ENCODE data around the gene WWC2.
"Not testable (repeated sequence)": the region's sequence is repeated elsewhere in the genome, so short reads cannot be mapped to it uniquely, and the experiment has no call there.

Gene WWC2

DNA sequence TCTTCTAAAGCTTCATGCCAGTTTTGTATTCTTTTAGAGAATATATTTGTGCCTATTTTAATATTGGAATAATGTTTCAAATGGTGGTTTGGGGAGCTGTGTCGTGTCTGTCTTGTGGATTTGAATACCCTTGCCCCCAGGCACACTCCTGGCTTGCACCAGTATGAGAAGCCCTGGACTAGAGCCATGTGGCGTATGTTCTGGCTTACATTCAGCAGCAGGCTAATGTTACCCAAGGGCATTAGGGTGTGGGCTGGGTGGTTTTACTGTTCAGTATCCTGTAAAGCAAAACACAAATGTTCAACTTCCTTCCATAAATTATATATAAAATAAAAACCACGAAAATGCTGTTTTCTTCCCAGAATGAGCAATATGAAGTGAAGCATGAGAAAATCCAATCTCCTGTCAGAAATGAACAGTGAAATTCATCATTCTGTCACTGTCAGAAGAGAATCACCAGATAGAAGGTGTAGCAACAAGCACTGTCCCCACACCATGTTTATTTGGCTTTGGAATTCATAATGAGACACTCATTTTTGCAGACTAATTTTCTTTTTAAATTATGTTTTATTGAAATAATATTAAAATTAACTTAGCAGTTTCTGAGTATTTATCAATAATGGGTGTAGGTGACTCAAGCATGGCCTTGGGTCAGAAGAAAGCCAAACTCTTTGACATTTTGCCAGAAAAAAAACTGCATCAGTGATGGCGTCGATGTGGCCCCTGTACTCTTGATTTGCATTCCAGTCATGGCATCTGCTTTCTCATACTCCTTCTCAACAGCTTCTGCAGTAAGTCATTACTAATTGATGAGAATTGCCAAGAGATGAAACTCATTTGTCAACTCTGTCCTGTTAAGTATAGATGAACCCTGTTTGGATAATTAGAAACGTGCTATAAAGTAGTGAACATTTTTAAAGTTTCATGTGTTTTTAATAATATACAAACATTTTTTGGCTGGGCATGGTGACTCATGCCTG, 43.8 kb downstream of the WWC2 start:
- no peak for DNase-seq (ENCODE audit: low read depth)

GRCh38 chr4:183144787-183145186, 45.7 kb downstream of the WWC2 start:
- no peak for DNase-seq (ENCODE audit: low read depth)

DNA sequence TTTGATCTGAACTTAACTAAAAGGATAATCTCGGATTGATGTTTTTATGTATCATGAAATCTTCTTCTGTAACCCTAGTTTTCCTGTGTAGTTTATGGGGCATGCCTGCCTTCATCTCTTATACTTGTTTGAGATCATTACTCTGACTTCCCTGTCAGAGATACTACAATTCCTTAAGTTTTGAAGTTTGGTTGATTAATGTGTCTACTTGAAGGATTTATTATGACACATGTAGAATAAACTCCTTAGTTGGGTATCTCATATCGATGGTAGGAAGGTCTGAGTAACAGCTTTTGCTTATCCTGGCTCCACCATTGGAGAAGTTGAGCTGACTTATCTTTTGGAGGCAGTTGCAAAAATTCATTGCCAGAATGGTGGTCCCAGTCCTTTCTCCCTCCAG, 46.7 kb downstream of the WWC2 start:
- no peak for DNase-seq (ENCODE audit: low read depth)

- no peak for DNase-seq (ENCODE audit: low read depth)
These were observed 47.4 kb downstream of the WWC2 start for GRCh38 chr4:183146478-183146877.

- DNase-seq (ENCODE audit: low read depth): no peak
These were observed 48.1 kb downstream of the WWC2 start for GRCh38 chr4:183147196-183147595.

DNA sequence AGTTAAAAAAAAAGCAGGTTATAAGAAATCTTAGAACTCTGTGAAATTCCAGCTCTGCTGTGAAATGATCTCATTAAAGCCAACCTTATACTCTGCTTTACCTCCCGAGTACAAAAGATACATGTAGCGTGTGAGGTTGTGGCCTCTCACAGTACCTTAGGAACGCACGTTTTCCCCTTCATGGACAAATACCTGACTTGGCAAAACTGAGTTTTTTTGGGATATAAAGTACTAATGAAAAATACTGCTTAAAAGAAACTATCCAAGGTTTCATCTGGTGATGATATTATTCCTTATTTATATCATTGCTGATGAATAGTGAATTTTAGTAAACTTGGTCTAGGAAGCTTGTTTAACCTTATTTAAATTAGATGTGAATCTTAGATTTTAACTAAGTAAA, 48.9 kb downstream of the WWC2 start:
- no peak for DNase-seq (ENCODE audit: low read depth)

GRCh38 chr4:183149616-183150539, 50.8 kb downstream of the WWC2 start:
- DNase-seq (ENCODE audit: low read depth): no peak

DNA sequence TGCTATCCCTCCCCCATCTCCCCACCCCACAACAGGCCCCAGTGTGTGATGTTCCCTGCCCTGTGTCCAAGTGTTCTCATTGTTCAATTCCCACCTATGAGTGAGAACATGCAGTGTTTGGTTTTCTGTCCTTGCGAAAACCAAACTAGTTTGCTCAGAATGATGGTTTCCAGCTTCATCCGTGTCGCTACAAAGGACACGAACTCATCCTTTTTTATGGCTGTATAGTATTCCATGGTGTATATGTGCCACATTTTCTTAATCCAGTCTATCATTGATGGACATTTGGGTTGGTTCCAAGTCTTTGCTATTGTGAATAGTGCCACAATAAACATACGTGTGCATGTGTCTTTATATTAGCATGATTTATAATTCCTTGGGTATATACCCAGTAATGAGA, 51.6 kb downstream of the WWC2 start:
- DNase-seq (ENCODE audit: low read depth): not testable (repeated sequence)

DNA sequence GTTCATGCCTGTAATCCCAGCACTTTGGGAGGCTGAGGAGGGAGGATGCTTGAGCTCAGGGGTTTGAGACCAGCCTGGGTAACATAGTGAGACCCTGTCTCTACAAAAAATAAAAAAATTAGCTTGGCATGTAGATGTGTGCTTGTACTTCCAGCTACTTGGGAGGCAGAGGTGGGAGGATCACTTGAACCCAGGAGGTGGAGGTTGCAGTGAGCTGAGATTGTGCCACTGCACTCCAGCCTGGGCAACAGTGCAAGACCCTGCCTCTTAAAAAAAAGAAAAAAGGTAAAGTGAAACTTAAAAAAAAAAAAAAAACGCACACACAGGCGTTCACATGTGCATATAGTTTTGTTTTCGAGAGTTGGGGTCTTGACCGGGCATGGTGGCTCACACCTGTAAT, 53.2 kb downstream of the WWC2 start:
- DNase-seq (ENCODE audit: low read depth): not testable (repeated sequence)

DNA sequence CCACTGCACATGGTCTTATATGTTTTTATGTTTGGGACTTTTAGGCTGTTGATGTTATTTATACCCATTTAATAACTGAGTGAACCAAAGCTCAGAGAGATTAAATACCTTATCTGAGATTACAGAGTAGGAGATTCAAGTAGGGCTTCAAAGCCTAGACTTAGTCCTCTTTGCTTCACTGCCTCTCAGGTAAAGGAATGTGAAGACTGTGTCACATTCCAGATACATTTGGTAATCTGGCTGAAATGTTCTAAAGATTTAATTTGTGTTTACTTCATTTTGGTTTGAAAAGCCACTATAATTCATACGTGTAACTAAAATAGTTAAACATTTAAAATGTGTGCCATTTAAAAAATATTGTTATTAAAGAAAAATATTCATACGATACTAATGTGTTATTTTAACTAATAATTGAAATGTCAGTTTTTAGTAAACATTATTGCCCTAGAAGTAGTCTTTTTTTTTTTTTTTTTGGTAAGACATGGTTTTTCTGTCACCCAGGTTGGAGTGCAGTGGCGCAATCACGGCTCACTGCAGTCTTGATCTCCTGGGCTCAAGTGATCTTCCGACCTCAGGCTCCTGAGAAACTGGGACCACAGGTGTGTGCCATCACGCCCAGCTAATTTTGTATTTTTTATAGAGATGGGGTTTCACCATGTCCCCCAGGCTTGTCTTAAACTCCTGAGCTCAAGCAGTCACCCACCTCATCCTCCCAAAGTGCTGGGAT, 54.3 kb downstream of the WWC2 start:
- DNase-seq (ENCODE audit: low read depth): no peak

DNA sequence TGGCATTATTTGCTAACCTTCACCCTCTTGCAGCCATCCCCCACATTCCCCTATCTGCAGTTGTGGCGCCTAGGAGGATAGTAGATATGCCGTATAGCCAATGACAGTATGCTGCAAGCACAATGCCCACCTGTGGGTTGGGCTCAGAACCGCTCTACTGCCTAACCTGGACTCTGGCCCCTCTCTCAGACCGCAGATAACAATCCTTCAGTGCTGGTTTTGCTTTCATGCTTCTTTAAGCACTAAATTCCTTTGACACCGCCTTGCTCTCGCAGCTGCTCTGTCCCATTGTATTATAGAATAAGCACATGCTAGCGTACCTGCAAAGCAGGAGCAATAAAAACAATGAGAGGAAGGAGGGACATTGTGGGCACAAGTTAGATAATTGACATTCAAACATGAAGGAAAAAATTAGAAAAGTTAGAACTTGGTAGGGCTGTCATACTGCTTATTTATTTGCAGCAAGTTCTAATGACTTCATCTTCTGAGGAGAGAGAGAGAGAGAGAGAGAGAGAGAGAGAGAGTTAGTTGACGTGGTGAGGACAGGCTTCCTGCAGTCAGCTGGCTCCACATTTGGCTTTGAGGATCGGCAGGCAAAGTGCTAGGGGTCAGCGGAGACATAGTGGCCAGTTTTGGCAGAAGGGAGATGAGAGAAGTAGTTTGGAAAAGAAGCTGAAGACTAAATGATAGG, 55.8 kb downstream of the WWC2 start:
- DNase-seq (ENCODE audit: low read depth): no peak

DNA sequence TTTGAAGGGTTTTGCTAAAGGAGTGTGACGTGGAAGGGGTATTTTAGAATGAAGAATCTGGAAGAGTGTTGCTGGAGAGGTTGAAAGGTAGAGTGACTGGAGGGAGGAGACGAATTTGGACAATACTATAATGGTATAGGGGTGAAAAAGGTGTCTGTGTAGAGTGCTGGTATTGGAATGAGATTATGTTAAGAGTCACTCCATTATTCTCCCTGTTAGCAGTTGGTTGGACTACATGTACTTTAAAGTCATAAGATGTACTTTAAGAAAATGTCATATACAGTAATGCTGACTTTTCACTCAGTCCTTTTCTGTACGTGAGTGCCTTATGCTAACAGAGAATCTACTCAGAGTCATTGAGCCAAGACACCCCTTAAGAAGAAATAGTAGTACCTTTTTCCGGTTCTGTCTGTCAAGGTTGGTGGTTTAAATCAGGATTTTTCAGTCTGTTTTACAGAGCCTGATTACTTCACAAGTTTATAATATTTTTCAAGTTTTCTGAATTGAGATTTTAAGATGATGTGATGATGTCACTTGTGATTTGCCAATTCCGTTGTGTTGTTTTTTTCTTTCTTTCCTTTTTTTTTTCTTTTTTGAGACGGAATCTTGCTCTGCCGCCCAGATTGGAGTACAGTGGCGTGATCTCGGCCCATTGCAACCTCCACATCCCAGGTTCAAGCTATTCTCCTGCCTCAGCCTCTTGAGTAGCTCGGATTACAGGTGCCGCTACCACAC, 56.6 kb downstream of the WWC2 start:
- DNase-seq (ENCODE audit: low read depth): no peak

GRCh38 chr4:183157215-183157614, 58.2 kb downstream of the WWC2 start:
- DNase-seq (ENCODE audit: low read depth): no peak

- DNase-seq (ENCODE audit: low read depth): no peak
These were observed 59.0 kb downstream of the WWC2 start for GRCh38 chr4:183158062-183158461.

DNA sequence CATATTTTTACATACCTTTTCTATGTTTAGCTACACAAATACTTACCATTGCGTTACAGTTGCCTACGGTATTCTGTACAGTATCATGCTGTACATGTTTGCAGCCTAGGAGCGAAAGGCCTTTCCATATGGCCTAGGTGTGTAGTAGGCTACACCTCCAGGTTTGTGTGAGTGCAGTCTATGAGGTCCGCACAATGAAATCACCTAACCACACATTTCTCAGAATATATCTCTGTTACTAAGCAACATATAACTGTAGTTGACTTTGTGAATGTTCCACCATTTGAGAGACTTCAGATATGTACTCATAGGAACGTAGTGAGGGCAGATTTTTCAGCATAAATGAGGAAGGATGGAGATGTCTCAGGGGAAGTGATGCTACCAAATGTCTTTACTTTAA, 62.6 kb downstream of the WWC2 start:
- DNase-seq (ENCODE audit: low read depth): no peak

DNA sequence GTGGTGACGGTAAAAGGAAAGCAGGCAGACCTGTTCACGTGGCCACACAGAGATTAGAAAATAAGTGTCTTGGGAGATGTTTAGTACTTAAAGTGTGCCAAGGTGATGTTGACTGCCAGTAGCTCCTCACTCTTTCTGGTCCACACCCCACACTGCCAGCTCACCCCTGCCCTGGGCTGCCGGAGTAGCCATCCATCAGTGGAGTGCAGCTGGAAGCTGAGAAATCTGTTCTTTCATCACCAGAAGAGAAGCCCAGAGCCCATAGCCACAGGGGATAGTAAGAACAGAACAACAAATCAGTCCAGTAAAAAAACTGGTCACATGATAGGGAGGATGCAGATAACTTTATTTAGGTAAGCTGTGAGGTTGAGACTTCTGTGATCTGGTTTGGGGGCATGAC, 64.1 kb downstream of the WWC2 start:
- DNase-seq (ENCODE audit: low read depth): no peak

DNA sequence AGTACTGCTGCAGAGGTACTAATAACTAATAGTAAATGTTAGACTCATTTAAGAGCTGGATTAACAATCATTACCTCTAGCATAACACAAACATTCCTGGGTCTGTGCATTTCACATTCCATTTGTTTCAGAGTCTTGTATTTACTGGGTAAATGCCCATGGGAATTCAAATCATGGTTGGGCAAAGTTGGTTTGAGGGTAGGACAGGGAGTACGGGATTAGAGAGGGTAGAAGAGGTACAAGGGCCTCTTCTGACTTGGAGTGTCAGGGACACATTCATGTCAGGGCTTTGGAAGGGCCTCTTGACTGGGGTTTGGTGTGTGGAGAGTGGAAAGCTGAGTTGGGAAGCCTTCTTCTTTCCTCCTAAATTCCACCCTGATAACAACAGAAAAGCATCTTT, 65.9 kb downstream of the WWC2 start:
- no peak for DNase-seq (ENCODE audit: low read depth)

GRCh38 chr4:183165376-183165775, 66.3 kb downstream of the WWC2 start:
- DNase-seq (ENCODE audit: low read depth): no peak

- no peak for DNase-seq (ENCODE audit: low read depth)
These were observed 71.8 kb downstream of the WWC2 start for GRCh38 chr4:183170894-183171293.

GRCh38 chr4:183171484-183172267, 72.6 kb downstream of the WWC2 start:
- no peak for DNase-seq (ENCODE audit: low read depth)

All from stimulated activated CD8-positive, alpha-beta memory T cell treated with anti-CD3 and anti-CD28 coated beads, Interleukin-4, amount 100 ng/mL, for 24 hours (primary cell).